Posterior cingulate gyrus (tissue), 11 donors: ENCODE results near the gene EHBP1L1.

Experiments used
- DNase-seq, 10 donors: peaks; one replicate each; pipeline versions ENCODE4 v3.0.0 to v3.0.0-alpha.2; 2020 to 2021; ENCODE audit warnings: mixed read lengths in 3 of 10
- intact Hi-C: fragments of 100-400 bp; cut with DNase I; formaldehyde crosslinking; loops from one replicate; pipeline ENCODE4 v1.15.1; 2023

The EHBP1L1 gene

GRCh38 chr11:65611758-65612603 lies 36.1 kb downstream of the EHBP1L1 start:
- intact Hi-C loops = no loop called here
- no peak for DNase-seq

DNA sequence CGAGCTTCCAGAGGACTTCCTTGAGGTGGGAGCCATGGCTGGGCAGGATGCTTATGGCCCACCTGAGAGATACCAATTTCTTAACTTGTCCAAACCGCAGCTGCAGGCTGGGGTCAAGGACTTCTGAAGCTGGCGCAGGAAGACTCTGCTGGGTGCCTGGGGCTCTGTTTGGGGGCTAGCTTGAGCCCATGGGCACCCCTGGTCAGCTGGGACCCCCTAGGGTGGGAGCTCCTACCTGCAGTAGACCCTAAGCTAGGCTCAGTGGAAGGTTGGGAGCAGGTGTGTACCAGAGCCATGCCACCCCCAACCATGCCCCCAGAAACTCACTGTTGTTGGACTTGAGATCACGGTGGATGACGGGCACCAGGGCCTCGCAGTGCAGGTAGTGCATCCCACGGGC lies 36.8 kb downstream of the EHBP1L1 start:
- no peak for DNase-seq
- intact Hi-C loops = no loop called here

- intact Hi-C loops = no loop called here
- DNase-seq = peak in 2 of 10 donors; percentile 31 to 89
These were observed 37.5 kb downstream of the EHBP1L1 start for GRCh38 chr11:65613091-65613928.

DNA sequence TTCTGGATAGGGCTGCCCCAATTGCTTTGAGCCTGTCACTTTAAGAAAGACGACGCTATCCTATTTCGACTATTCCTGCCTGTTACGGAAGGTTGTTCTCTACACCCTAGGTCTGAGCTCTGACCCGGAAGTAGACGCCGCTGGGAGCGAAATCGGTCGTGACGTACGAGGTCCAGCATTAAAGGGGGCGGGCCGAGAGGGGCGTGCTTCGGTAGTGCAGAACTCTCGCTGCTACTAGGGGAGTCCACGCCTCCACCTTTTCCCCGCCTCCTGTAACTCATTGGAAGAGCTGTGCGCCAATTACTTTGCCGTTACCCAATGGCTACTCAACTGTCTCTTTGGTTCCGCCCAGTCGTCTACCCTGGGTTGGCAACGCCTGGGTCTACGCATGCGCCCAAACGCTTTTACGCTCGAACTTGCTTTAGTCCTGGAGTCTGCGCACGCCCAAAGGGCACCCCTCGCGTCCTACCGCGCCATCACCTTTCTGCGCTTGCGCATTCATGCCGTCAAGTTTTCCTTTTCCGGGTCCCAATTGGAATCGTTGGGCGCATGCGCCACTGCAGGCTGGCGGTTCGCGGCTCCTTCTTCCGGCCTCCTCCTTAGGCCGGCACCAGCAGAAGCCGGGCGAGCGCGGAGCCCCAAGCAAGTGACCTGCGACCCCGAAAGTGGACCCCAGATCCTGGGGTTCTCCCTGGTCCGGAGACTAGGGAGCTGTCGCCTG lies 39.5 kb downstream of the EHBP1L1 start, which contains the start of gene PCNX3:
PCNX3 (plus strand) TSS at position 548 of the 721 bp plus-strand sequence. CDS start 536 bp downstream, outside the sequence.
- peak; percentile 100 for DNase-seq
- intact Hi-C loops = loop anchor here (2.0 to 5.0 kb wide), 3 partner anchors 37 to 47 kb away; partner anchors contain the start of gene RELA

- no peak for DNase-seq
- intact Hi-C loops = loop anchor here (2.0 to 5.0 kb wide), 3 partner anchors 36 to 47 kb away; partner anchors contain the start of gene RELA
These were observed 40.2 kb downstream of the EHBP1L1 start for GRCh38 chr11:65615950-65616574.

DNA sequence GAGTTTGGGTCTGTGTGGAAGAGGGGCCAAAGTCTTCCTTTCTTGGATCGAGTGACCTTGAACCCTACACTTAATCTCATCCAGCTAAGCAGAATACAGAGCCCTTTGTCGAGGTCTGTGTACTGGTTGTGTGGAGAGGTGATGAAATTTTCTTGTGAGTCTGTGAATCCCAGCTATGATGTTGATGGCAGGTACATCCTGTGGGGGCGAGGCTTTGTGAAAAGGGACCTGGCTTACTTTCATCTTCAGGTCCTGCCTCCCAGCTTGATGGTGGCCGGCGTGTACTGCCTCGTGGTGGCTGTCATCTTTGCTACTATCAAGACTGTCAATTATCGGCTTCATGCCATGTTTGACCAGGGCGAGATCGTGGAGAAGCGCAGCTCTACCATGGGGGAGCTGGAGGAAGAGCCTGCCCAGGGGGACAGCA lies 40.7 kb downstream of the EHBP1L1 start:
- no peak for DNase-seq
- intact Hi-C loops = loop anchor here (5.0 kb wide), 1 partner anchor 36 kb away; no protein-coding TSS in a partner anchor

DNA sequence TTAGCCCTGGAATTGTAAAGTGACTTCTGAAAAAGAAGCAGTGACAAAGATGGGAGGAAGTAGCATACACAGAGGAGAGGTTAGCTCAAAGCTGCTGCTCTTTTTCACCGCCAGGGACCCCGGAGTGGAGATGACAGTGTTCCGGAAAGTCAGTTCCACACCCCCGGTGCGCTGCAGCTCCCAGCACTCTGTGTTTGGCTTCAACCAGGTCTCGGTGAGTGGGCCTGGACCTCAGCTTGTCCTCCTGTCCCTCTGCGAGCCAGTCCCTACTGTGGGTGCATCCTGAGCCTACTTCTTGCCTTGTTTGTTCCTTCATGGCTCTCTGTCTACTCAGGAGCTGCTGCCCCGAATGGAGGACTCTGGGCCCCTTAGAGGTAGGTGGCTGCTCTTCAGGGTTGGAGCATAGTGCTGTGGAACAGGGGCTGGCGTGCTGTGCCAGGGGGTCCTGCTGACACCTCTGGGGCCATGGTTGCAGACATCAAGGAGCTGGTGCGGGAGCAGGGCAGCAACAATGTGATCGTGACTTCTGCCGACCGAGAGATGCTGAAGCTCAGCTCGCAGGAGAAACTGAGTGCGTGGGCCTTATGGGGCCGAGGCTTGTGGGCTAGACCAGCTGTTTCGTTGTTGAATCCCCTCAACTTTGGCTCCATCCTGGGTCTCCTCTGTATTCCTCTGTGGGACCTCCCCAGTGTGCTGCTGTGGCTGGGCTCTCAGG lies 41.4 kb downstream of the EHBP1L1 start:
- intact Hi-C loops = loop anchor here (5.0 kb wide), 1 partner anchor 35 kb away; no protein-coding TSS in a partner anchor
- DNase-seq = no peak

GRCh38 chr11:65617990-65618751 lies 42.3 kb downstream of the EHBP1L1 start:
- no peak for DNase-seq
- intact Hi-C loops = loop anchor here (5.0 kb wide), 1 partner anchor 34 kb away; no protein-coding TSS in a partner anchor

DNA sequence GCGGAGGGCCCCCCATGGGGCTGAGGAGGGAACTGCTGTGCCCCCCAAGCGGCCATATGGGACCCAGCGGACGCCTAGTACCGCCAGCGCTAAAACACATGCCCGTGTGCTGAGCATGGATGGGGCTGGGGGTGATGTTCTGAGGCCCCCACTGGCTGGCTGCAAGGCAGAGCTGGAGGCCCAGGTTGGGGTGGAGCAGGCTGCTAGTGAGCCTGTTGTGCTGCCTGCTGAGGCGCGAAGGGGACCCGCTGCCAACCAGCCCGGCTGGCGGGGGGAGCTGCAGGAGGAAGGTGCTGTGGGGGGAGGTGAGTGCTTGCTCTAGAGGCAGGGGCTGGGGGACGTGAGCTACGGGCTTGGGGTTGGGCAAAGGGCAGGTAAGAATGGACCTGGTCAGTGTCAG lies 42.9 kb downstream of the EHBP1L1 start:
- intact Hi-C loops = loop anchor here (5.0 kb wide), 1 partner anchor 34 kb away; no protein-coding TSS in a partner anchor
- DNase-seq = no peak

GRCh38 chr11:65619281-65619928 lies 43.6 kb downstream of the EHBP1L1 start:
- no peak for DNase-seq
- intact Hi-C loops = loop anchor here (5.0 kb wide), 1 partner anchor 33 kb away; no protein-coding TSS in a partner anchor

DNA sequence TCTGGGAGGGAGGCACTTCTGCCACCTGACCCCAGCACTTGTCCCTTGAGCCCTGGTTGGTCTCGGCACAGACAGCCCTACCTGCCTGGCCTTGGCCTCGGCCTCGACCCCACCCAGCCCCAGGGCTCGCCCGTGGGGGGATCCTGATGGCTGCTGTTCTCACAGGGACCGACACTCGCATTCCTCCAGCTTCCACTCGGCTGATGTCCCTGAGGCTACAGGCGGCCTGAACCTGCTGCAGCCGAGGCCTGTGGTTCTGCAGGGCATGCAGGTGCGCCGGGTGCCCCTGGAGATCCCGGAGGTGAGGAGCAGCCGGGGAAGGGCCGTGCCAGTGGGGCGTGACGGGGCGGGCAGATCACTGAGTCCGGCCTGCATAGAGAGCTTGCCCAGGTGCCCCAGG lies 44.8 kb downstream of the EHBP1L1 start:
- intact Hi-C loops = no loop called here
- DNase-seq = no peak

GRCh38 chr11:65621460-65621859 lies 45.6 kb downstream of the EHBP1L1 start:
- DNase-seq = no peak
- intact Hi-C loops = no loop called here

DNA sequence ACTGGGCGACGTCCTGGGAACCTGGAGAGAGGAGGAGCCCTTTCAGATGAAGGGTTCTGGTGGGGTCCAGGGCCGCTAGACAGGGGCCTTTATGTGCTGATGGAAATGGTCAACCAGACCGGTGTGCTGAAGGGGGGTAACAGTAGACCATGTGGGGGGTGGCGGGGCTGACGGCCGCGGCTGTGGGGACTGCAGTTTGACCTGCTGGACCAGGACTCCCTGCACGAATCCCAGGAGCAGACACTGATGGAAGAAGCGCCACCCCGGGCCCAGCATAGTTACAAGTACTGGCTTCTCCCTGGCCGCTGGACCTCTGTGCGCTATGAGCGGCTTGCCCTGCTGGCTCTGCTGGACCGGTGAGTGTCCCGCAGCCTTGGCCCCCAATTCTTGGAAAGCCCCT lies 46.2 kb downstream of the EHBP1L1 start:
- intact Hi-C loops = no loop called here
- no peak for DNase-seq

DNA sequence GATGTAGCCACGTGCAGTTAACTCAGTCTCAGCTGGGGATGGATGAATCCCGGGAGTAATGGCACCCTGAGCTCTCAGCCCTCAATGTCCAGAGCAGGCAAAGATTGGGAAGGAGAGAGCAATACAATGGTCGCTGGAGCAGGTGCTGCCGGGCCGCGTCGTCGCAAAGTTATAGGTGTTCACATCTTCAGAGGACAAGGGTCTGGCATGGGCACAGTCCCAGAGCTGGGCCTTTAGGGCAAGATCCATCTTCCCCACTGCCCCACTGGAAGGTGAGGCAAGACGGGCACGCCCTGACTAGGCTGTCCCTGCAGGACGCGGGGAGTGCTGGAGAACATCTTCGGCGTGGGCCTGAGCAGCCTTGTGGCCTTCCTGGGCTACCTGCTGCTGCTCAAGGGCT lies 47.3 kb downstream of the EHBP1L1 start:
- DNase-seq = no peak
- intact Hi-C loops = no loop called here

- intact Hi-C loops = no loop called here
- no peak for DNase-seq
These were observed 48.2 kb downstream of the EHBP1L1 start for GRCh38 chr11:65623852-65624616.

DNA sequence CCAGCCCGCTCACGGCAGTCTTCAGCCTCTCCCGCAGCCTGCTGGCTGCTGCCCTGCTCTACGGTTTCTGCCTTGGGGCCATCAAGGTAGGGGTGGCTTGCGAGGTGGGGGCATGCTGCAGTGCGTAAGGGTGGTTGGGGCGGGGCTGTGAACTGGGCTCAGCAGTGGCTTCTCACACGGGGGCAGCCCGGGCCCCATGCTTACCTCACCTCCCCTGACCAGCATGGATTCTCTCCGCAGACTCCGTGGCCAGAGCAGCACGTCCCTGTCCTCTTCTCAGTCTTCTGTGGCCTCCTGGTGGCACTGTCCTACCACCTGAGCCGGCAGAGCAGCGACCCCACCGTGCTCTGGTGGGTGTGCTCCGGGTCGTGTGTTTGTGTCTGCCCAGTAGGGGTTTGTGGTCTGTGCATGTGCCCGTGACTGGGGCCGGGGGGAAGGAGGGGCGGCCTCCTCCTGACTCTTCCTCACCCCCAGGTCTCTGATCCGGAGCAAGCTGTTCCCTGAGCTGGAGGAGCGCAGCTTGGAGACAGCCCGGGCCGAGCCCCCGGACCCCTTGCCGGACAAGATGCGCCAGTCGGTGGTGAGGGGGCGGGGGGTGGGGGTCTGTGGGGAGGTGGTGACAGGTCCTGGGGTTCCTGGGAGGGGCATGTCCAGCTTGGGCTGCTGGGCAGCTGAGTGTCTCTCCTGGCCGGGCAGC lies 49.2 kb downstream of the EHBP1L1 start:
- intact Hi-C loops = loop anchor here (5.0 kb wide), 1 partner anchor 82 kb away; no protein-coding TSS in a partner anchor
- DNase-seq = no peak
